NCI-H2029 (cell line): ENCODE measurements around the gene NUDT8.
"Not testable (repeated sequence)": the region's sequence is repeated elsewhere in the genome, so short reads cannot be mapped to it uniquely, and the experiment has no call there.

ENCODE experiments used
- DNase-seq: peaks from one replicate; lab custom pipeline; 2025; lab: John Stamatoyannopoulos, UW

The NUDT8 gene

GRCh38 chr11:67641338-67642172 is 11.8 kb upstream of the NUDT8 start:
- no peak for DNase-seq

GRCh38 chr11:67640758-67641337 is 11.1 kb upstream of the NUDT8 start:
- no peak for DNase-seq

- peak; percentile 14 for DNase-seq
Observed at GRCh38 chr11:67640021-67640757, 10.5 kb upstream of the NUDT8 start.

- no peak for DNase-seq
Observed at GRCh38 chr11:67639438-67639859, 9.7 kb upstream of the NUDT8 start, which contains the start of gene TBX10. TBX10 (minus strand) TSS chr11:67639763; CDS start chr11:67639472, 291 bp downstream.

- DNase-seq = no peak
Observed at GRCh38 chr11:67638535-67639437, 9.0 kb upstream of the NUDT8 start.

GRCh38 chr11:67637441-67637840 is 7.7 kb upstream of the NUDT8 start:
- DNase-seq = not testable (repeated sequence)

- no peak for DNase-seq
Observed at GRCh38 chr11:67636962-67637361, 7.2 kb upstream of the NUDT8 start.

GRCh38 chr11:67635231-67635521 is 5.4 kb upstream of the NUDT8 start:
- DNase-seq = no peak

GRCh38 chr11:67634366-67635230 is 4.9 kb upstream of the NUDT8 start:
- DNase-seq = peak; percentile 60

GRCh38 chr11:67633758-67634365 is 4.1 kb upstream of the NUDT8 start:
- no peak for DNase-seq

- no peak for DNase-seq
Observed at GRCh38 chr11:67632982-67633755, 3.4 kb upstream of the NUDT8 start.

GRCh38 chr11:67632175-67632981 is 2.6 kb upstream of the NUDT8 start:
- DNase-seq = peak; percentile 26

- DNase-seq = no peak
Observed at GRCh38 chr11:67631853-67632174, 2.1 kb upstream of the NUDT8 start.

GRCh38 chr11:67631411-67631810 is 1.7 kb upstream of the NUDT8 start:
- DNase-seq = no peak

- DNase-seq = no peak
Observed at GRCh38 chr11:67630943-67631331, 1.2 kb upstream of the NUDT8 start.

- peak; percentile 96 for DNase-seq
Observed at GRCh38 chr11:67630228-67630942, 648 bp upstream of the NUDT8 start.

- no peak for DNase-seq
Observed at GRCh38 chr11:67628710-67629385, 889 bp downstream of the NUDT8 start.
